BLaER1 treated with 17β-estradiol and CSF1 and Interleukin-3, amounts not matched to agents 10 nM and 100 nM (cell line): ENCODE results near the gene SMAD3.

ENCODE experiments used
- H3K27ac ChIP-seq, 11 experiments: shearing (Covaris generic); formaldehyde crosslinking; 2 replicates each; pipeline ENCODE4 v1.8.1; 2022
- H3K27me3 ChIP-seq, 11 experiments: shearing (Covaris generic); formaldehyde crosslinking; 2 replicates each; pipeline ENCODE4 v1.8.1; 2022
- H3K36me3 ChIP-seq, 11 experiments: shearing (Covaris generic); formaldehyde crosslinking; 2 replicates each; pipeline ENCODE4 v1.8.1; 2022
- H3K4me1 ChIP-seq, 10 experiments: shearing (Covaris generic); formaldehyde crosslinking; 2 replicates each; pipeline ENCODE4 v1.8.1; 2022
- H3K4me2 ChIP-seq, 11 experiments: shearing (Covaris generic); formaldehyde crosslinking; 2 replicates each; pipeline ENCODE4 v1.8.1; 2022
- H3K4me3 ChIP-seq, 10 experiments: shearing (Covaris generic); formaldehyde crosslinking; 2 replicates each; pipeline ENCODE4 v1.8.1; 2022
- H3K9ac ChIP-seq, 11 experiments: shearing (Covaris generic); formaldehyde crosslinking; 2 replicates each; pipeline ENCODE4 v1.8.1; 2022
- H3K9me3 ChIP-seq, 11 experiments: shearing (Covaris generic); formaldehyde crosslinking; replicated peaks in 1 of 11; 2 replicates each; pipeline ENCODE4 v1.8.1; 2022
- H4K20me1 ChIP-seq, 11 experiments: shearing (Covaris generic); formaldehyde crosslinking; 2 replicates each; pipeline ENCODE4 v1.8.1; 2022
- Cebpa-rat ChIP-seq, 11 experiments: shearing (Covaris generic); IDR thresholded peaks; 2 replicates each; pipeline ENCODE4 v1.8.1; 2022

SMAD3 gene

DNA sequence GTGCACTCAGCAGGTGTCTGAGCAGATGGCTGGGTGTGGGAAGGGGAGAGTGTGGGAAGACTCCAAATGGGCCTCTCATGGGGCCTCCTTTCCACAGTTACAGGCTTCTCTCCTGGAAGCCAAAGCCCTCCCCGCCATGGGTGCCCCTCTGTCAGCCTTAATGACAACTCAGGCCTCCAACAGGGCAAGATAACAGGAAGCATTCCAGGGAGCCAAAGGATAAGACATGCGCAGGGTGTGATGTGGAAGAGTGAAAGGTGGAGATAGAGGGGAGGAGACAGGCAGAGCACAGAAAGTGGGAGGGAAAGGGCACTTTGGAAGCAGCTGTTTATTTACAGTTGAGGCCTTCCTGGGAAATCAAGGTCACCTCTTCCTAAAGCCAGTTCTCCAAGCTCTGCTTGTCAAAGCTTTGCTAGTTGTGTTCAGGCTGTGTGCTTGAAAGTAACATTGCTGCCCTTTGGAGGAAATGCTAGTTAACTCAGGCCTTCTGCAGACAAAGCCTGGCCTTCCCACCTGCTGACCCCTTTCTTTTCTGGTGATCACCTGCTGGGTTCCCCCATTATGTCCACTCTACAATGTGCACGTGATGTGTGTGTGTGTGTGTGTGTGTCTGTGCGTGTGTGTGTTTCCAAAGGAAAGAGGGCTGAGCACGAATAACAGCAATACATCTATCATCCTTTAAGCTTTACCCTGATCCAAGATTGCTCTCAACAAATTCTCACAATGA is 35.2 kb upstream of the SMAD3 start:
- no peaks in the 10 kb centered on the region for H4K20me1 ChIP-seq
- no peak overlapping the region for H3K4me3 ChIP-seq
- H3K9ac ChIP-seq = no peak overlapping the region
- no peak for TF ChIP-seq Cebpa-rat (IDR thresholded peaks at IDR 0.05)
- H3K4me2 ChIP-seq = peak overlapping the region in 6 of 11 experiments; percentile 7 to 65 (median 32); a peak in 9 of 22 replicates
- H3K27ac ChIP-seq = peak overlapping the region in 6 of 11 experiments; percentile 1 to 52 (median 12); a peak in 6 of 22 replicates
- H3K4me1 ChIP-seq = peaks cover 32 to 98% (median 69%) of the 10 kb centered on the region in 10 experiments
- H3K27me3 ChIP-seq = peaks cover 17 to 34% (median 32%) of the 10 kb centered on the region in 11 experiments
- H3K9me3 ChIP-seq = no peaks in the 10 kb centered on the region
- H3K36me3 ChIP-seq = no peaks in the 10 kb centered on the region

DNA sequence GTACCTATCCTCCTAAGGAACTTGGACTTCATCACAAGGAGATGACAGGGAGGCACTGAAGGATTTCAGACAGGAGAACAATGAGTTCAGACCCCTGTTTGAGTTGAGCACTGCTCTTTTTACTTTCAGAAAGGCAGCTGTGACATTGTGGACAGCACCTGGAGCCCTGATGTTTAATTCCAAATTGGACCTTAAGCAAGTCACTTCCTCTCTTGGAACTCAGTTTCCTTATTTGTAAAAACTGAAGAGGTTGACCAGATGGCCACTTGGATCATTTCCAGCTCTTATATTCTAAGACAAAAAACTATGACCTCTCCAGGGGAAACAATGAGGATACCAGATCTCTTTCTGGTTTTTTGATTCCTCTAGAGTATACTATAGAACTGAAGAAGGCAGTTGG is 34.1 kb upstream of the SMAD3 start:
- H3K4me1 ChIP-seq = peaks cover 21 to 93% (median 60%) of the 10 kb centered on the region in 10 experiments

DNA sequence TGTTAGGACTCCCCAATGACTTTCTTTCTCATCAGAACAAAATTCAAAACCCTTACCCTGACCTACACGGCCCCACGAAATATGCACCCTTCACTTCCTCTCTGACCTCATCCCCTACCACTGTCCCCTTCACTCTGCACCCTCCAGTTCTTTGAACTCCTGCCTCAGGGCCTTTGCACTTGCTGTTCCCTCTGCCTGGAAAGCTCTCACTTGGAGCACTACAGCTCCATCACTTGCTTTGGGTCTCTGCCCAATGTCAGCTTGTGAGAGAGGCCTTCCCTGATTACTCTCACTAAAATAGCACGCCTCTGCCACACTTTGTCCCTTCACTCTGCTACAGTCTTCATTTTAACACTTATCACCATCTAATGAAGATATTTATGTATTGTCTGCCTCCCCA is 32.8 kb upstream of the SMAD3 start:
- H3K36me3 ChIP-seq = no peaks in the 10 kb centered on the region
- H3K27ac ChIP-seq = no peak overlapping the region
- no peaks in the 10 kb centered on the region for H4K20me1 ChIP-seq
- H3K4me1 ChIP-seq = peaks cover 25 to 93% (median 58%) of the 10 kb centered on the region in 10 experiments
- H3K4me3 ChIP-seq = no peak overlapping the region
- no peaks in the 10 kb centered on the region for H3K9me3 ChIP-seq
- H3K9ac ChIP-seq = no peak overlapping the region
- TF ChIP-seq Cebpa-rat (IDR thresholded peaks at IDR 0.05) = no peak
- H3K27me3 ChIP-seq = peaks cover 17 to 34% (median 32%) of the 10 kb centered on the region in 11 experiments
- peak overlapping the region; percentile 77 to 96 (median 88); a peak in 15 of 22 replicates for H3K4me2 ChIP-seq

More for the DNA sequence above, 34.1 kb upstream of the SMAD3 start:
- Histone ChIP-seq H3K9ac (no peak overlapping the region), H3K4me3 (no peak overlapping the region), H3K27me3 (peaks cover 17 to 34% (median 32%) of the 10 kb centered on the region in 11 experiments), H3K4me2 (peak overlapping the region in 7 of 11 experiments; percentile 4 to 65 (median 25); a peak in 11 of 22 replicates), H3K9me3 (no peaks in the 10 kb centered on the region), H3K36me3 (no peaks in the 10 kb centered on the region), H4K20me1 (no peaks in the 10 kb centered on the region), H3K27ac (peak overlapping the region in 1 of 11 experiments; percentile 2; a peak in 1 of 22 replicates)
- TF ChIP-seq Cebpa-rat (IDR thresholded peaks at IDR 0.05) = no peak

DNA sequence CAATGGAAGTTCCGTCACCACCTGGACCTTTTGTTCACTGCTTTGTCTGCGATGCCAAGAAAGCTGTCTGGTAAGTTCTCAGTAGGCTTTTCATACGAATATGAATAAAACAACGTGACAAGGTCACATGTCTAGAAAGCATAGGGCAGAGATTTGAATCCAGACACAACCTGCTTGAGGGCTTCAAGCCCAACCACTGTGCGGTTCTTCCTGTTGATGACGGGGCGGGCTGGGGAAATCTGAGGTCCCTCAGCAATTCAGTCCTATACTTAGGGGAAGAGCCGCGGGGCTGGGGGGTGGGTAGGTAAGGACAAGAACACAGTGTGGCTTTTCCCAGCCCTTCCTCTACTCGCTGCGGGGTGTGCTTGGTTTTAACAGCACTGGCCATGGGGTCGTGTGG is 32.4 kb upstream of the SMAD3 start:
- Histone ChIP-seq H3K9me3 (no peaks in the 10 kb centered on the region), H3K9ac (peak overlapping the region; percentile 12 to 65 (median 50); a peak in 15 of 22 replicates), H3K27ac (peak overlapping the region in 6 of 11 experiments; percentile 8 to 60 (median 34); a peak in 8 of 22 replicates), H3K27me3 (peaks cover 17 to 34% (median 32%) of the 10 kb centered on the region in 11 experiments), H3K4me3 (peak overlapping the region in 7 of 10 experiments; percentile 27 to 42 (median 35); a peak in 8 of 20 replicates), H3K36me3 (no peaks in the 10 kb centered on the region), H3K4me2 (peak overlapping the region; percentile 77 to 96 (median 88)), H3K4me1 (peaks cover 25 to 91% (median 54%) of the 10 kb centered on the region in 10 experiments), H4K20me1 (no peaks in the 10 kb centered on the region)
- TF ChIP-seq Cebpa-rat (IDR thresholded peaks at IDR 0.05) = no peak

DNA sequence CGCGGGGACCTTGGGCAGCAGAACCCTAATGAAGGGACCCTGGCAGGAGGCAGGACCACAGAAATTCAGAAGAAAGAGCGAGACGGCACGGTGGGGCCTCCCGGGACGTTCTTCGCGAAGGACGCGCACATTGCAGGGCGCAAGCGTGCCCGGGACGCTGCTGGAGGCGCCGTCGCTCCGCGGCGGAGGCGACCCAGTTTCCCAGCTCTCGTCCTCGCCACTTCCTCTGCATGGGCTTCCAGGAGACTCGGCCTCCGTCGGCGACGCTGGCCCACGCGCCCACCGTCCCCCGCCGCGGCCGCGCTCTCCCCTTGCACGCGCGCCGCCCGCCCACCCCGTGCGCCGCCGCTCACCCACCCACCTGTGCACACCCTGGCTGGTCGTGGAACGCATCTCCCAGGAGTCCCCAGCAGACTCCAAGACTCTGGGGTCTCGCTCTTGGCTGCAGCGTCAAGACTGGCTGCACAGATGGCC is 31.8 kb upstream of the SMAD3 start:
- Histone ChIP-seq H3K4me1 (peaks cover 25 to 85% (median 50%) of the 10 kb centered on the region in 10 experiments), H3K4me2 (peak overlapping the region; percentile 77 to 96 (median 88)), H3K9ac (peak overlapping the region; percentile 12 to 65 (median 50); a peak in 15 of 22 replicates)

DNA sequence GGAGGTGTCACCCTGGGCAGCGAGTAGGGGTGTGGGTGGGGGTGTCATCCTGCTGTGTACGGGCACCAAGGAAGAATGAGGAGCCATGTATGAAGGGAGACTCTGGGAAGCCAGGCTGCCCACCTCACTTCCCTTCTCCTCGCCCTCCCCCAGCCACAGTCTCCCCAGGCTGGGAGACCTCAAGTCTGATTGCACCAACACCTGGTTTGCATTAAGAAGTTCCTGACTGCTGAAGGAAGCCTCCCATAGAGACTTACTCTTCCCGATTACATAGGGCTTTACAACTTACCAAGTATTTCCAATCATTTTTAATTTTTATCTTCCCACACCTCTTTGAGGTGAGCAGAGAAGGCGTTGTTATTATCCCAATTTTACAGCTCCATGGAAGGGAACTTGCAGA is 29.5 kb upstream of the SMAD3 start:
- Histone ChIP-seq H3K4me1 (peaks cover 25 to 62% (median 46%) of the 10 kb centered on the region in 10 experiments), H3K9ac (no peak overlapping the region), H4K20me1 (no peaks in the 10 kb centered on the region), H3K27me3 (peaks cover 17 to 34% (median 32%) of the 10 kb centered on the region in 11 experiments), H3K9me3 (no peaks in the 10 kb centered on the region), H3K27ac (no peak overlapping the region), H3K36me3 (no peaks in the 10 kb centered on the region), H3K4me2 (peak overlapping the region in 4 of 11 experiments; percentile 7 to 68 (median 56); a peak in 6 of 22 replicates), H3K4me3 (no peak overlapping the region)
- TF ChIP-seq Cebpa-rat (IDR thresholded peaks at IDR 0.05) = no peak

More for the DNA sequence above, 31.8 kb upstream of the SMAD3 start:
- Histone ChIP-seq H3K36me3 (no peaks in the 10 kb centered on the region), H3K4me3 (peak overlapping the region; percentile 27 to 42 (median 36); a peak in 16 of 20 replicates), H3K27me3 (peaks cover 17 to 34% (median 32%) of the 10 kb centered on the region in 11 experiments), H4K20me1 (no peaks in the 10 kb centered on the region), H3K27ac (peak overlapping the region in 8 of 11 experiments; percentile 8 to 60 (median 30); a peak in 10 of 22 replicates), H3K9me3 (no peaks in the 10 kb centered on the region)
- no peak for TF ChIP-seq Cebpa-rat (IDR thresholded peaks at IDR 0.05)

DNA sequence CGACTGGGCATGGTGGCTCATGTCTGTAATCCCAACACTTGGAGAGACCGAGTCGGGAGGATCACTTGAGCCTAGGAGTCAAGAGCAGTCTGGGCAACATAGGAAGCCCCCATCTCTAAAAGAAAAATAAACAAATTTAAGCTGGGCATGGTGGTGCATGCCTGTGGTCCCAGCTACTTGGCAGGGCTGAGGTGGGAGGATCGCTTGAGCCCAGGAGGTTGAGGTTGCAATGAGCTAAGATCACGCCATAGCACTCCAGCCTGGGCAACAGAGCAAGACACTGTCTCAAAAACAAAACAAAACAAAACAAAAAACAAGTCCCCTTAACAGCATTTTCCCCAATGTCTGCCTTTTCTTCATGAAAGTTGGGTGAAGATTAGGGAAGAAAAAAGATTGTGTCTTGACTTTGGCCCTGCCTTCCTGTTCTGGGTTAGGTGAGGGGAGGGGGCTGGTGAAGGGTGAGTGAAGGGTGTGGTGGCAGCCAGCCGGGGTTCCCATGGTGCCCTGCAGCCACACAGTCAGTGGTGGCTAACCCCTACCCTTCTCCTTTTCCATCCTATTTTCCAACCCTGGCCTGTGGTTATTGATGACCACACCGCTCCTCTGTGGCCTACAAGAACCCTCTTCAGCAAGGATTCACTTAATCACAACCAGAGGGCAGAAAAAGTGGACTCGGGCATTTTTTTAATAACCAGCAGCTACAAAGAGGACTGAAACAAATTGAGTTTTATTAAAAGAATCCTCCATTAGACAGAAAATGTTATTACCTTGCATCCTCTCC is 28.4 kb upstream of the SMAD3 start:
- Histone ChIP-seq H3K36me3 (no peaks in the 10 kb centered on the region), H3K4me3 (no peak overlapping the region), H3K4me1 (peaks cover 26 to 58% (median 46%) of the 10 kb centered on the region in 10 experiments), H3K9me3 (no peaks in the 10 kb centered on the region), H4K20me1 (no peaks in the 10 kb centered on the region), H3K9ac (no peak overlapping the region), H3K27me3 (peaks cover 17 to 31% (median 30%) of the 10 kb centered on the region in 11 experiments), H3K4me2 (peak overlapping the region in 10 of 11 experiments; percentile 0 to 68 (median 20); a peak in 16 of 22 replicates), H3K27ac (0 out of 22 replicates have a peak overlapping the region, but pooled peaks of 1 of the 11 experiments have one; percentile 4)
- TF ChIP-seq Cebpa-rat (IDR thresholded peaks at IDR 0.05) = no peak

DNA sequence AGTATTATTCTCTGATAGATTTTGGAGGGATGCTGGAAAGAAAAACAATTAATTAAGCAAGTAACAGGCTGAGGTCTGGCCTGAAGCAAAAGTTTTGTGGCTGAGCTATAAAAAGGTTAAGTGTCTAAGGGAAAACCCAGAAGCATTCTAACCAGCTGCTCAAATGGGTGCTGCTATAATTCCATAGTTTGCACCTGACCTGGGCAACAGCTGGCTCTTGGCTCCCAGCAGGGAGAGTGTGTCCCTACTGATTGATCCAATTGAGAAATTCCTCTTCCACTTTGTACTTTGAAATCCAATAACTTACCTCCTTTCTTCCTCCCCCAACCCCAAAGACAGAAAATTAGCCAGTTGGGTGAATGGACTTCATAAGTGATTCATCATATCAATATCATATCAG is 27.7 kb upstream of the SMAD3 start:
- Histone ChIP-seq H3K4me2 (peak overlapping the region in 4 of 11 experiments; percentile 2 to 67 (median 36); a peak in 4 of 22 replicates), H3K4me1 (peaks cover 33 to 63% (median 46%) of the 10 kb centered on the region in 10 experiments)

More for the DNA sequence above, 27.7 kb upstream of the SMAD3 start:
- Histone ChIP-seq H3K9me3 (no peaks in the 10 kb centered on the region), H3K27me3 (peaks cover 15 to 24% (median 23%) of the 10 kb centered on the region in 11 experiments), H3K27ac (no peak overlapping the region), H3K9ac (no peak overlapping the region), H4K20me1 (no peaks in the 10 kb centered on the region), H3K4me3 (no peak overlapping the region), H3K36me3 (no peaks in the 10 kb centered on the region)
- no peak for TF ChIP-seq Cebpa-rat (IDR thresholded peaks at IDR 0.05)
